GM18951 (cell line): ENCODE measurements around the gene GSTO2.

Experiments
- POLR2A ChIP-seq: IDR thresholded peaks from 4 replicates; pipeline ENCODE4 v1.6.1; 2011; ENCODE audit warnings: mild to moderate bottlenecking; ENCODE audit not compliant: insufficient read length, insufficient read depth; ENCODE audit errors: extremely low read depth
- in situ Hi-C: fragments of 300-500 bp; cut with MboI; formaldehyde crosslinking; loops from one replicate; pipeline ENCODE4 v1.12.0; 2022; ENCODE audit warnings: low sequenced_read_pairs, mixed read lengths, inconsistent platforms; ENCODE audit not compliant: unreplicated experiment

GSTO2 gene

DNA sequence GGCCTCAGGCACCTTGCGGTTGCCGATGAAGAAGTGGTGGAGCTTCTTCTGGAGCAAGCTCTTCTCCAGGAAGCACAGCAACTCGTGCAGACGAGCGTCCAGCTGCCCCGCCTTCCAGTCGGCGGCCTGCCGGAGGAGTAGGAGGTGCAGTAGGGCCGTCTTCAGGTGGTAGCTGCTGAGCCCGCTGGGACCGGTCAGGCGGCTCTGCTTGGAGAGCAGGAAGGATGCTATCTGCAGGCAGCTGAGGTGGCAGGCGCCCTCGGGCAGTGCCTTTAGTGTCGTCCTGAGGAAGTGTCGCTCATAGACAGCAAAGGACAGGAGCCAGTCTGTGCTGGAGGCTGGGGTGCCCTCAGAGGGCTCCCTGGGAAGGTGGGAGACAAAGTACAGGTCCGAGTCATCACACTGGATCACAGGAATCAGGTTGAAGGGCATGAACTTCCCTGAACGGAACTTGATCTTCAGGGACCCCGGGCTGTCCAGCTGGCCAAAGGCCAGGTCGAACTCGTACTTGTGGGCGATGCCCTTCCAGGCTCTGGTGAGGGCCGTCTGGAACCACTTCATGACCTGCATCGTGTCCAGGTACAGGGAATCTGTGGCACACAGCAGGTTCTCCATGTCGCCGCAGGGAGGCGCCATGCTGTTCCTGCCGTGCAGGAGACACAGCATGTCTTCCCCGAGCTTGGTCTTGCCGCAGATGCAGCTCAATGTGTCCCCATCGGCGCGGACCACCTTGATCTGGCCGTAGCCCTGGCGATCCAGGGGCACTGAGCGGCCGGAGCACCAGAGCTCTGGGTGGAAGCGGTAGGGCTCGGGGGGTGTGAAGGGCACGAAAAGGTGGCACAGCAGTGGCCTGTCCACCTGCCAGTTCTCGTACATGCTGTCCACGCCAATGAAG is 45.9 kb downstream of the GSTO2 start:
- in situ Hi-C loops = no loop called here
- TF ChIP-seq POLR2A = no peak

DNA sequence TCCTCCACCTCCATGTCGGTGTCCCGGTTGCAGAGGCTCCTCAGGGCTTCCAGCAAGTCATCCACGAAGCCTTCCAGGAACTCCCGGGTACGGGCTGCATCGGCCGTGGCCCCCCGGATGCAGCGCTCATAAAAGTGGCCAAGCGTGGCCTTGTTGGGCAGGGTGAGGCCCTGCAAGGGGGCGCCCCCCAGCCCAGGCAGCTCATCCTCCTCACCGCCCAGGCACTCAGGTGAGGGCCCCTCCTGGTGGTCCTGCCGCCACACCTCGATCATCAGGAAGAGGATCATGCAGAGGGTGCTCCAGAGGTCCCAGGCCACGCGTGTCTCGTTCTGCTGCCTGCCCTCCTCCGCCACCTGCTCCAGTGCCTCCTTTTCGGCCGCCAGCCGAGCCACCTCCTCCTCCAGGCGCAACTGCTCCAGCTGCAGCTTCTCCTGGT is 46.5 kb downstream of the GSTO2 start:
- in situ Hi-C loops = no loop called here
- TF ChIP-seq POLR2A = no peak

DNA sequence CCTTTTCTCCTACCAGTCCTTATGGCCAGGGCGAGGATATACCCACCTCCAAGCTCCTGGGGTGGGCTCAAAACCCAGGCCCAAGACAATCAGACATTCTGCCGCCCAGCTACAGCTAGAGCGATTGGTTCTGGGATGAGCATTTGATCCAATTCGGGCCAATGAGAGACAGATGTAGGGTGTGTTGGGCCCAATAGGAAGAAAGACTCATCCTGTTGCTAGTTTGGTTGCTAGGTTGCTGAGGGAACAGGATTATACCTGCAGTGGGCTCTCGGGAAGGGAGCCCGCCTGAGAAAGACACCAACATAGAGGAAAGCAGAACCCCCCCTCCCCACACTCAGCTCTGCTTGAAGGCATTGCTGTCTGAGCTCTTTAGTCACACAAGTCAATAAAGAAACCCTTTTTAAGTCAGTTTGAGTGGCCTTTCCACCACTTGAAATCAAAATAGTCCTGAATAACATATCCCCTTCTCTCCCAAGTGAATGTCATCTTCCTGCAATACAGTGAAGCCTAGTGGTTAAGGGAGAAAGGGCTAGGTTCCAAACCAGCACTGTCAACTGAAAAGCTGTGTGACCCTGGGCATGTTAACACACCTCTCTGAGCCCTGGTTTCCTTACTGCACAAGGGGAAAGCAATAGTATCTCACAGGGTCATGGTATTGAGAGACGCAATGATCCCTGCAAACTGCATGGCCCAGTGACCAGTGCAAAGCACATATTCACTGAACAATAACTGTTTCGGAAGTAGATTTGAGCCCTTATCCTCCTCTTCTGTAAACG is 47.5 kb downstream of the GSTO2 start:
- in situ Hi-C loops = no loop called here

DNA sequence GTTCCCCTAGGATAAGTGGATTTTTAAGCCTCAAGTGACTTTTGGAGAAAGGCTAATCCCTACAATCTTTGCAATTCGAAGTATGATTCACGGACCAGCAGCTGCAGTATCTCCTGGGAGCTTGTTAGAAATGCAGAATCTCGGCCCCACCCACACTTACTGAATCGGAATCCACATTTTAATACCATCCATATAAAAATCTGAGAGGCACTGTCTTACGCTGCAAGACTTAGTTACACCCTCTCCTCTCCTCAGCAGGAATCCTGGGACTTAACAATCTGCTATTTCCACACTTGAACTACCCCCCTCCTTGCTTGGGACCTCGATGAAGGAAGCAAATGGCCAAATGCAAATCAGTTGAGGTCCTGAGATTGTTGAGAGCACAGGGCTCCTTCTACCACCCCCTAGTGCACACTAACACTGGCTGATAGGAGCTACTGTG is 48.3 kb downstream of the GSTO2 start:
- in situ Hi-C loops = no loop called here
- no peak for TF ChIP-seq POLR2A

More for the DNA sequence above, 47.5 kb downstream of the GSTO2 start:
- no peak for TF ChIP-seq POLR2A

DNA sequence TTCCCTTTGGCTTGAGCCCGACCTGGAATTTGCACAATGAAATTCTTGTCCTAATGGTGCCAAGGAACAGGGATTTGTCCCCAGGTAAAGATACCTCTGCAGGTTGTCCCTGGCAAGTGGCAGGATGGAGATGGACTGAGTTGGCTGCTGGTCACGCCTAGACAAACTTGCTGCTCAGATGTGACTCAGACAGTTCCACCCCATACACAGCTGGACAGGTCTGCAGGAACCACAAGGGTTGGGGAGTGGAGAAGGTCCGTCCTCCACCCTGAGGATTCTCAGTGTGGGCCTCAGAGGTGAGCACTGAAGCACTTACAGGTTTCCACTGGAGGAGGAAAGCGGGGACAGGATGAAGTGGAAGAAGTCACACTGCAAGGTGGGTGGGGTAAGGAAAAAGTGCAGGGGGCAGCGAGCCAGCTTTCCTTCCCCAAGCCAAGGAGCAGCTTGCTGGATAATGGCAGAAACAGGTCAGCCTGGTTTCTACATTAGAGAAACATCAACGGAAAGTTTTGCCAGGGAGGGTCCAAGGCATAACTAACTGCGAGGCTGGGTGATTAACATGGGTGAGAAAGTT is 48.8 kb downstream of the GSTO2 start:
- in situ Hi-C loops = no loop called here
- TF ChIP-seq POLR2A = no peak

DNA sequence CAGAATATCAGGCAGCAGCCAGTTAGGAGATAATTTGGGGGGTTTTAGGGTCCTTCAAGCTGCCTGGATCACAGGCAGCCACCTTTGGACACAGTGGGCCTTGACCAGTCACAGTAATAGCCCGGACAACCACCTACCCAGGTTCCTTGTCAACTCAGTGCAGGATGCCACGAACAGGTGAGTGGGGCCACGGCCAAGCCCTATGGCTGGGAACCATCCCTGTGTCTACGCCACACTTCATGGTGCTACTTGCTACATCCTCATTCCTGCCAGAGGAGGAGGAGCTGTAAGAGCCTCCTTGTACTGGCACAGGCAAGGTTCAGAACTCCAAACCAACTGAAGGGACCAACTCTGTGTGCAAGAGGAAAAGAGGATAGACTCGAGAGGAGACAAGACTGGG is 49.3 kb downstream of the GSTO2 start:
- in situ Hi-C loops = no loop called here
- no peak for TF ChIP-seq POLR2A

DNA sequence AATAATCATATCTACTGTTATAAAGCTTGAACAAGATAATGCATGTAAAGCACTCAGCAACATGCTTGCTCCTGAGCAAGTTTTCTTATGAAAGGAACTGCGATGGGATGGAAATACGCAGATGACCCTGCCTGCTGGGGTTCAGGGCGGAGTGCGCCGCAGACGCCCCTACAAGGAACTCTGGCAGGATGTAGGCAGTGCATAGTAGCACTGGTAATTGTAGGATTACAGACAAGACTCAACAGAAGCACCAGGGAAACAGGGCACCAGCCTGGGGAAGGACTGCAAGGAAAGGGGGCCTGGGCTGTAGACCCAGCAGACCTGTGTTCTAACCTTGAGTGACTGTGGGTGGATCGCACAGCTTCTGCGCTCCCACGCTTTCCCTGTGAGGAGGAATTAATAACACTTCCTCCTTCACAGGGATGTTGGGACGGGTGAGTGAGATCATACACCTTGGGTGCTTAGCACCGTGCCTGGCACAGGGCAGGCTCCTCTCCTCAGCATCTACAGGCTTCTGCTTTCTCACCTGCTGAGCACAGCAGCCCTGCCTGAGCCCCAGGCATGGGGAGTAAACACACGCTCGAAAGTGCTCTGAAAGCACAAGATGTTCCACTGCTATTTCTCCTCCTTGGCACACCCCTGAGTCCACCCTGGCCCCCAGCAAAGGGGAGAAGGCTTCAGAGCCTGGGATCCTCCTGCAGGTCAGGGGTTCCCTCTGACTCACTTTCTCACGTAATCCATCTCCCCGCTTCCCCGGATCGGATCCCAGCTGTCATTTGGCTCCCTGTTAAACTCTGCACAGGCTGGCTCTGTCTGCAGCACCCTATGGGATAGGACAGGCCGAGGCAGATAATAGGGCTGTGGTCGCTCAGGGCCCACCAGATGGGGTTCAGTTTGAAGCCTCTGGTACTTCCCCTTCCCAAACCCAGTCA is 50.1 kb downstream of the GSTO2 start:
- in situ Hi-C loops = no loop called here
- no peak for TF ChIP-seq POLR2A

DNA sequence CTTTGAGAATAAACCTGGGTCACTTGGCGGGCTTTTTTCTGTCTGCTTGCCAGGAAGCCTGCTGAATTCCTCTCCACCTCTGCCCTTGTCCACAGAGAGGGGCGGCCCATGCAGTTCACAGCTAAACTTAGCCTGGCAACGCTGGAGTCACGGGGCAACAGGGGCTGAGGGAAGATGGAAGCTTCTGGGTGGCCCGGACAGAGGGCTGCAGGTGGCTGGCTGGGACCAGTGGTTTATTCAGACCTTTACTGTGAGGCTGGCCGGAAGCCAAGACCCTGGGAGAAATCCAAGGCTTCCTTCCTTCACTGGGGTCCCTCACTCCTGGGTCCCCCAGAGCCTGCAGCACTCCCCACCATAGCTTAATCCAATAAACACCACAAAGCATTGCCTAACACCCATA is 52.2 kb downstream of the GSTO2 start:
- in situ Hi-C loops = no loop called here
- TF ChIP-seq POLR2A = no peak

DNA sequence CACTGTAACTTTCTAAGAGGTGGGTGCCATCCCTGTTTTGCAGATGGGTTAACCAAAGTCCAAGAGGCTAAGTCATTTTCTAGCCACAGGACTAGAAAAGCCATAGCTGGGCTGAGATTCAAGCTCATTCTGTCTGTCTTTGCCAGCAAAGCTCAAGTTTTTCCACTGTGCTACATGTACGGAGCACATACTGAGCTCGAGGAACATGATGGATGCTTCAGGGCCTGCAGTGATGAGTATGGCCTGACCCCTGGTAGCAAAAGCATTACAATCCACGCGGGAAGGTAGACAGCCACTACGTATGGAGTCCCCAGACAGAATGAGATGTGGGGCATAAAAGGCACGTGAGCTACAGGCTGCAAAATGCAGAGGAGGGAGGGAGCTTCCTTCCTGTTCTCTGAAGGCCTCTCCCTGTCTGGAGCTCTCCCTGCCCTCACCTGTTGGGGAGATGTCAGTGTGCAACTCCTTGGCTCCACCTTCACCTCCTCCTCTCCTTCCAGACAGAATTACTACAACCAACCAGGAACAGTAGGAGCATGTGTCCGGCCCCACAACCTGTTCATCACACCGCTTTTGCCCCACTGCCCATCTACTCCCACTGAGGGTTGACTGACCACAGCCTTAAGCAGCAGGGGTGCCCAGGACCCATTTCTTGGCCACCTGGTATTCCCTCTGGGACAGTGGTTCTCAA is 52.9 kb downstream of the GSTO2 start:
- in situ Hi-C loops = no loop called here
- TF ChIP-seq POLR2A = no peak

DNA sequence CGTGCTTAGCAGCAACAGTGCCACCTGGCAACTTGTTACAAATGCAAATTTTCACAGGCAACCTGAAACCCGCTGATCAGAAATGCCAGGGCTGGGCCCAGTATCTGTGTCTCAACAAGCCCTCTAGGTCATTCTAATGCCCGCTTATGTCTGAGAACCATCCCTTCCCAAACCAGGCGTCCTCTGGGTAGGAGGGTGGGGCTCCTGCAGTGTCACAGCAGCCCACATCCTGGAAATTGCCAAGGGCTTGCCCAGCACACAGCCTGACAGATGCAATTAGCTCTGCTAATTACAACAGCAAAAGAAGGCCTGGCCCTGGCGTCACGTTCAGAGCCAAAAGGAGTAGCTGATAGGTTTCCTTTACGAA is 53.4 kb downstream of the GSTO2 start:
- in situ Hi-C loops = no loop called here

DNA sequence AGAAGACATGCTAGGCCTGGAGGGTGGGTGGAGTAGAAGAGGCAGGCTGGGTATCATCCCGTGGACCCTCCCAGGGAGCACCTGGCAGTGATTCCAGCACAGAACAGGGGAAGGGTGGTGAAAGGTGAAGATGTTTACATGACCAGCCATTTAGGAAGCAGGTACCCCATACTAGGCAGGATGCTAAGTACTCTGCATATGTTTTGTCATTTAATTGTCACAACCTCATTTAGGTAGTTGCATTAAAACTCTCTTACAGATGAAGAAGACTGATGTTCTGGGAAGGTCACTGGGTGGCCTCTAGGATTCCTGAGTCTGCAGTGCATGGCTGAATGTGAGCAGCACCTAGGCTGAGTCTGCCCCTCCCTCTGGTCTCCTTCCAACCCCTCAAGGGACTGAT is 54.1 kb downstream of the GSTO2 start:
- in situ Hi-C loops = no loop called here

More for the DNA sequence above, 53.4 kb downstream of the GSTO2 start:
- no peak for TF ChIP-seq POLR2A

DNA sequence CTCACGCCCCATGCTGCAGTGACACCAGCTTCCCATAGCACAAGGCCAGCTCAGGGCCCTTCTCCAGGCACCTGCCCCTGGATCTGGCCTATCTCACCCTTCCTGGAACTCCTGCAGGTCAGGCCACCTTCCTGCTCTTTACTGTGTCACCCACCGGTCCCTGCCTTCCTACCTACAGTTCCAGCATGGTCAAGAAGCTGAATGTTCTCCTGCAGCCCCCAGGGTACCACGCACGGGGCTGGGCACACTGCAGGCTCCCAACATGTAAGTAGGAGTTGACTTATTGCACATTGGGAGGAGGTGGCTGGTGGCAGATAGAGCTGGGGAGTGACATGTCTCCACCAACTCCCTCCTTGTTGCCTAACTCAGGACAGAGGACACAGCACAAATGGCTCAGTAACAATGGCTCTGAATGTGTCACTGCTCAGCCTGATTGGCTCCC is 54.8 kb downstream of the GSTO2 start:
- in situ Hi-C loops = no loop called here
- no peak for TF ChIP-seq POLR2A

More for the DNA sequence above, 54.1 kb downstream of the GSTO2 start:
- no peak for TF ChIP-seq POLR2A
